Activated CD8-positive, alpha-beta memory T cell treated with anti-CD3 and anti-CD28 coated beads, Interleukin-2, amount 50 U/mL, for 24 hours (primary cell): ENCODE measurements around the gene MB.

ENCODE experiments used
- DNase-seq: peaks from one replicate; pipeline ENCODE4 v3.0.0-alpha.2; 2020; ENCODE audit errors: extremely low read depth

MB gene

GRCh38 chr22:35615156-35615555 lies 2.0 kb downstream of the MB start:
- no peak for DNase-seq

GRCh38 chr22:35614404-35614803 lies 2.7 kb downstream of the MB start:
- no peak for DNase-seq

- no peak for DNase-seq
These were observed 4.2 kb downstream of the MB start for GRCh38 chr22:35612903-35613302.

- no peak for DNase-seq
These were observed 5.1 kb downstream of the MB start for GRCh38 chr22:35611891-35612576.

GRCh38 chr22:35611200-35611890 lies 5.8 kb downstream of the MB start:
- no peak for DNase-seq

- DNase-seq: no peak
These were observed 6.4 kb downstream of the MB start for GRCh38 chr22:35610741-35611140.

- no peak for DNase-seq
These were observed 7.4 kb downstream of the MB start for GRCh38 chr22:35609761-35610160.

GRCh38 chr22:35609261-35609660 lies 7.9 kb downstream of the MB start:
- DNase-seq: no peak

- DNase-seq: no peak
These were observed 9.0 kb downstream of the MB start for GRCh38 chr22:35608088-35608487.

- no peak for DNase-seq
These were observed 10.2 kb downstream of the MB start for GRCh38 chr22:35606916-35607315.

- no peak for DNase-seq
These were observed 11.2 kb downstream of the MB start for GRCh38 chr22:35605851-35606481.

GRCh38 chr22:35605369-35605680 lies 11.8 kb downstream of the MB start:
- DNase-seq: no peak

- DNase-seq: no peak
These were observed 12.3 kb downstream of the MB start for GRCh38 chr22:35604621-35605368.

- DNase-seq: no peak
These were observed 15.2 kb downstream of the MB start for GRCh38 chr22:35601743-35602615.

GRCh38 chr22:35601013-35601580 lies 16.0 kb downstream of the MB start:
- no peak for DNase-seq

- no peak for DNase-seq
These were observed 16.7 kb downstream of the MB start for GRCh38 chr22:35600476-35600875.

GRCh38 chr22:35599364-35599763 lies 17.8 kb downstream of the MB start:
- no peak for DNase-seq

- no peak for DNase-seq
These were observed 18.8 kb downstream of the MB start for GRCh38 chr22:35598396-35598710.

- DNase-seq: no peak
These were observed 19.3 kb downstream of the MB start for GRCh38 chr22:35597692-35598395.

- DNase-seq: no peak
These were observed 20.3 kb downstream of the MB start for GRCh38 chr22:35596821-35597220.

GRCh38 chr22:35594686-35595085 lies 22.4 kb downstream of the MB start:
- no peak for DNase-seq
